ENCODE results near the gene DUSP6. TPM values are rescaled to one million over a fixed set of nuclear protein-coding genes. Genes with fewer than 3 reads are reported as not detected.
A peak's percentile ranks its signal among the peaks of the same experiment; 100 is the strongest.

DUSP6 gene
- total and polyA plus RNA-seq, 2 of the 13 experiments (the other 11 are each of a cell fraction or from before 2014, with no cell fraction given): 40.9 to 161 TPM

- TF ChIP-seq ZNF281 (CRISPR knock-in tag; IDR thresholded peaks at IDR 0.05; ENCODE audit: borderline replicate concordance) (0 out of 2 replicates have a peak, but pooled peaks have one; percentile 33), PREB (CRISPR knock-in tag; IDR thresholded peaks at IDR 0.05) (no peak), HNRNPUL1 (IDR thresholded peaks at IDR 0.05; ENCODE audit: low read depth, low read length) (no peak), IRX3 (CRISPR knock-in tag; IDR thresholded peaks at IDR 0.05; ENCODE audit: borderline replicate concordance, low read depth) (no peak), ZNF598 (CRISPR knock-in tag; IDR thresholded peaks at IDR 0.05; ENCODE audit: borderline replicate concordance) (no peak), ZNF879 (CRISPR knock-in tag; IDR thresholded peaks at IDR 0.05) (peak; percentile 87; the same call in 1 of the 2 replicates), ZNF816 (CRISPR knock-in tag; IDR thresholded peaks at IDR 0.05; ENCODE audit: borderline replicate concordance) (no peak), BCLAF1 (IDR thresholded peaks at IDR 0.05) (no peak), MAF1 (CRISPR knock-in tag; IDR thresholded peaks at IDR 0.05; ENCODE audit: borderline replicate concordance) (no peak; the same call in 1 of the 2 replicates), ZNF160 (CRISPR knock-in tag; IDR thresholded peaks at IDR 0.05) (0 out of 2 replicates have a peak, but pooled peaks have one; percentile 37), ZNF574 (CRISPR knock-in tag; IDR thresholded peaks at IDR 0.05) (peak; percentile 74), CREB3 (CRISPR knock-in tag; IDR thresholded peaks at IDR 0.05) (peak; percentile 82), ZFP91 (CRISPR knock-in tag; IDR thresholded peaks at IDR 0.05; ENCODE audit: borderline replicate concordance) (peak; percentile 62; the same call in 1 of the 2 replicates), ZNF460 (CRISPR knock-in tag; IDR thresholded peaks at IDR 0.05; ENCODE audit: borderline replicate concordance) (0 out of 2 replicates have a peak, but pooled peaks have one; percentile 29)
These were observed 1.7 kb upstream of the DUSP6 start (continued) for GRCh38 chr12:89353823-89354611.
